Progenitor cell of endocrine pancreas (in vitro differentiated cells): ENCODE data around the gene TAF15. TPM values are rescaled to one million over a fixed set of nuclear protein-coding genes. Genes with fewer than 3 reads are reported as not detected.

ENCODE experiments used
- DNase-seq: peaks from one replicate; pipeline ENCODE4 v3.0.0; 2021; ENCODE audit warnings: low spot score; ENCODE audit not compliant: unreplicated experiment
- H3K27ac Mint-ChIP-seq: 2 replicates; pipeline ENCODE4 v1.8.0; 2021; ENCODE audit warnings: mild to moderate bottlenecking, moderate library complexity, mixed read lengths
- H3K27me3 Mint-ChIP-seq: 2 replicates; pipeline ENCODE4 v1.8.0; 2021; ENCODE audit warnings: mixed read lengths
- H3K36me3 Mint-ChIP-seq: 2 replicates; pipeline ENCODE4 v1.8.0; 2022; ENCODE audit warnings: mixed read lengths; ENCODE audit not compliant: insufficient read depth
- H3K4me1 Mint-ChIP-seq: 2 replicates; pipeline ENCODE4 v1.8.0; 2021; ENCODE audit warnings: low read depth, mixed read lengths
- H3K4me3 Mint-ChIP-seq: 2 replicates; pipeline ENCODE4 v1.8.0; 2021; ENCODE audit warnings: low read depth, mild to moderate bottlenecking, moderate library complexity, mixed read lengths
- H3K9me3 Mint-ChIP-seq: 2 replicates; pipeline ENCODE4 v1.8.0; 2021; ENCODE audit warnings: low read depth, mixed read lengths
- CTCF ChIP-seq: fragments of 200-600 bp; sonication (generic); IDR thresholded peaks from one replicate; pipeline ENCODE4 v1.5.0; 2021; ENCODE audit warnings: antibody characterized with exemption, mild to moderate bottlenecking; ENCODE audit not compliant: unreplicated experiment
- total RNA-seq: library from RNA; stranded (reverse); gene quantifications from 2 replicates; pipeline ENCODE4 v1.2.1, GENCODE V29; 2021

The TAF15 gene
- total RNA-seq, 1 donor from 2014 or later, result 287 TPM

GRCh38 chr17:35843698-35844097 lies 34.4 kb downstream of the TAF15 start:
- no peaks in the 10 kb centered on the region for H3K9me3 Mint-ChIP-seq
- H3K4me1 Mint-ChIP-seq, result no peaks in the 10 kb centered on the region
- no peak for TF ChIP-seq CTCF
- H3K27me3 Mint-ChIP-seq, result no peaks in the 10 kb centered on the region
- no peak overlapping the region for H3K4me3 Mint-ChIP-seq
- no peak for DNase-seq
- H3K36me3 Mint-ChIP-seq, result peaks cover 28% of the 10 kb centered on the region
- peak overlapping the region; percentile 91 for H3K27ac Mint-ChIP-seq

DNA sequence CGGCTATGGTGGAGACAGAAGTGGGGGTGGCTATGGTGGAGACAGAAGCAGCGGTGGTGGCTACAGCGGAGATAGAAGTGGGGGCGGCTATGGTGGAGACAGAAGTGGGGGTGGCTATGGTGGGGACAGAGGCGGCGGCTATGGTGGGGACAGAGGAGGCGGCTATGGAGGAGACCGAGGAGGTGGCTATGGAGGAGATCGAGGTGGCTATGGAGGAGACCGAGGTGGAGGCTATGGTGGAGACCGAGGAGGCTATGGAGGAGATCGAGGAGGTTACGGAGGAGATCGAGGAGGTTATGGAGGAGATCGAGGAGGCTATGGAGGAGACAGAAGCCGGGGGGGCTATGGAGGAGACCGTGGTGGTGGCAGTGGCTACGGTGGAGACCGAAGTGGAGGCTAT lies 35.3 kb downstream of the TAF15 start:
- Mint-ChIP-seq H3K27ac (peak overlapping the region; percentile 87), H3K9me3 (no peaks in the 10 kb centered on the region), H3K4me1 (no peaks in the 10 kb centered on the region), H3K4me3 (no peak overlapping the region), H3K36me3 (peaks cover 28% of the 10 kb centered on the region), H3K27me3 (no peaks in the 10 kb centered on the region)
- no peak for DNase-seq
- no peak for TF ChIP-seq CTCF

DNA sequence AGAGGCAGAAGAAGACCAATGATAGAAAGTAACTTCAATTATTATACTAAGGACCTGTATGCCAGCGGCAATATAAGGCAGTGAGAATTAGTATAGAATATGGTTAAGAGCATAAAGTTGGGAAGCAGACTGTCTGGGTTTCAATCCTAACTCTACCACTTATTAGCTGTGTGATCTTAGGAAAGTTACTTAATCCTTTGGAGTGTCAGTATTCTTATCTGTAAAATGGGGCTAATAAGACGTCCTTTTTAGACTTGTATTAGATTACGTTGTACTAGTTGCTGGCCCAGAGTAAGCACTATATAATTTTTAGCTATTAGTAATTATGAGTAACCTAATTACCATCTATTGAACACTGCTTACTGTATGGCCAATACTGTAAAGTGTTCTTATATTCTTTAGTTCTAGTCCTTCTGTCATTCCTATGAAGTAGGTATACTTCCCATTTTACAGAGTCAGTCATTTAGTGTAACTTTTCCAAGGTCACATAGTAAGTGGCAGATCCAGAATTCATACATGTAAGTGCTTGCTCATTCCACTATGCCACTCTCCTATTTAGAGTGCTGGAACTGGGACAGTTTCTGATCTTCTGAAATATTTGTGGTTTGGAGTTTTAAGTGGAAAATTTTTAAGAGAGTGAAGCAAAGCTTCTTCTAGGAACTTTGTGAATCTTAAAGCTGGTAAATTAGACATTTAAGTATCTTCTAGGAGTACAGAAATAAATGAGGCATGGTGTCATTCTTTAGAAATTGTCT lies 36.9 kb downstream of the TAF15 start:
- no peak for TF ChIP-seq CTCF
- peaks cover 32% of the 10 kb centered on the region for H3K36me3 Mint-ChIP-seq
- no peaks in the 10 kb centered on the region for H3K4me1 Mint-ChIP-seq
- no peak overlapping the region for H3K4me3 Mint-ChIP-seq
- H3K9me3 Mint-ChIP-seq, result no peaks in the 10 kb centered on the region
- DNase-seq, result no peak
- H3K27ac Mint-ChIP-seq, result no peak overlapping the region
- no peaks in the 10 kb centered on the region for H3K27me3 Mint-ChIP-seq

DNA sequence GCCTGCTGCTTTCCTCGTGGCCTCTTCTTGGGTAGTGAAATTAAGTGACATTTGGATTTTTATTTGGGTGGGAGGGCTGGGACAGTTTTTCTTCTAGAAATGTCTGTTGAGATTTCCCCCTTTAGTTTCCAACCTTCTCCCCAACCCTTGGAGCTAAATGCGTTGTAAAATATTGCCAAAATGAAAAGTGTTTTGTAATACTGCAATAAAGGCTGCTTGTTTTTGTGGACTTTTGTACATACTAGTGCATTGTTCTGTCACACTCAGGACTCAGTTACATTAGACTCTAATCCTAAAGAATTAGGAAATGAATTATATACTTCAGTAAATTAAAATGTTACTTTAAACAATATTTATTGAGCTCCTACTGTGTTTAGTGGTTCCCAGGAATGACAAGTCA lies 37.7 kb downstream of the TAF15 start:
- no peak for DNase-seq
- no peaks in the 10 kb centered on the region for H3K9me3 Mint-ChIP-seq
- H3K36me3 Mint-ChIP-seq, result peaks cover 33% of the 10 kb centered on the region
- no peak overlapping the region for H3K27ac Mint-ChIP-seq
- H3K27me3 Mint-ChIP-seq, result no peaks in the 10 kb centered on the region
- no peaks in the 10 kb centered on the region for H3K4me1 Mint-ChIP-seq
- no peak for TF ChIP-seq CTCF
- H3K4me3 Mint-ChIP-seq, result no peak overlapping the region

GRCh38 chr17:35847633-35848373 lies 38.5 kb downstream of the TAF15 start:
- Mint-ChIP-seq H3K27me3 (no peaks in the 10 kb centered on the region), H3K4me1 (no peaks in the 10 kb centered on the region), H3K9me3 (no peaks in the 10 kb centered on the region), H3K4me3 (no peak overlapping the region), H3K36me3 (peaks cover 28% of the 10 kb centered on the region), H3K27ac (no peak overlapping the region)
- DNase-seq, result no peak
- no peak for TF ChIP-seq CTCF
